Effector memory CD8-positive, alpha-beta T cell (primary cell): ENCODE data around the gene CTIF.

ENCODE experiments used
- ATAC-seq: fragments of 150-1000 bp; cut with Tn5 transposase; replicated peaks from 2 replicates; pipeline ENCODE4 v1.10.0; 2021; ENCODE audit warnings: mild to moderate bottlenecking, moderate library complexity
- DNase-seq, 3 experiments: peaks; one replicate each; pipeline ENCODE4 v3.0.0; 2021
- H3K27ac Mint-ChIP-seq, 2 donors: one replicate each; pipeline ENCODE4 v1.8.0; 2022; ENCODE audit warnings: mild to moderate bottlenecking in 2 of 2, mixed read lengths in 2 of 2, moderate library complexity in 2 of 2
- H3K27me3 Mint-ChIP-seq, 2 donors: one replicate each; pipeline ENCODE4 v1.8.0; 2022; ENCODE audit warnings: mixed read lengths in 2 of 2
- H3K36me3 Mint-ChIP-seq: one replicate; pipeline ENCODE4 v1.8.0; 2022; ENCODE audit warnings: mild to moderate bottlenecking, moderate library complexity, mixed read lengths; ENCODE audit not compliant: insufficient read depth
- H3K4me1 Mint-ChIP-seq, 2 donors: one replicate each; pipeline ENCODE4 v1.8.0; 2022; ENCODE audit warnings: low read depth in 2 of 2, mixed read lengths in 2 of 2
- H3K4me3 Mint-ChIP-seq, 2 donors: one replicate each; pipeline ENCODE4 v1.8.0; 2022; ENCODE audit warnings: mild to moderate bottlenecking in 2 of 2, mixed read lengths in 2 of 2, moderate library complexity in 2 of 2
- H3K9me3 Mint-ChIP-seq, 2 donors: one replicate each; pipeline ENCODE4 v1.8.0; 2022; ENCODE audit warnings: mixed read lengths in 2 of 2

The CTIF gene

GRCh38 chr18:48790869-48791635 is 252.2 kb downstream of the CTIF start:
- Mint-ChIP-seq H3K9me3 (no peaks in the 10 kb centered on the region), H3K27me3 (no peaks in the 10 kb centered on the region), H3K4me1 (peaks cover 4 to 9% of the 10 kb centered on the region in 2 donors), H3K27ac (peak overlapping the region in 1 of 2 donors; percentile 42), H3K4me3 (no peak overlapping the region), H3K36me3 (no peaks in the 10 kb centered on the region)
- DNase-seq (no peak), ATAC-seq (no peak)

GRCh38 chr18:48791636-48792105 is 252.8 kb downstream of the CTIF start:
- no peak for ATAC-seq
- Mint-ChIP-seq H3K9me3 (no peaks in the 10 kb centered on the region), H3K27ac (peak overlapping the region; percentile 18 to 42), H3K27me3 (no peaks in the 10 kb centered on the region), H3K4me3 (no peak overlapping the region), H3K36me3 (no peaks in the 10 kb centered on the region), H3K4me1 (peaks cover 0 to 9% of the 10 kb centered on the region in 2 donors)
- DNase-seq, result no peak

DNA sequence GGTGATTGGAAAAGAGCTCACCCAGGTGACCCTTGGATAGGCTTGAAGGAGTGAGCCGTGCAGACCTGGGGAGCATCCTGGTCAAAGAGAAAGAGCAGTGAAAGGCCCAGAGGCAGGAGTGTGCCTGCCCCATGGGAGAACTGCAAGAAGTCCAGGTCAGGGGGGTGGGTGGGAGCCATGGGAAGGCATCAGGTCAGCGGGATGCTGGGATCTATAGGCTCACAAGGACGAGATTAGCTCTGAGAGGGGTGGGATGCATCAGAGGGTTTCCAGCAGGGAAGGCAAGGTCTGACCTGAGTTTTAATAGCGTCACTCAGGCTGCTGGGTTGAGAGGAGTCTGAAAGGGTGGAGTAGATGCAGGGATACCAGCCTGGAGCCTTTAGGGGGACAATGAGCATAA is 253.3 kb downstream of the CTIF start:
- H3K4me1 Mint-ChIP-seq, result peaks cover 0 to 9% of the 10 kb centered on the region in 2 donors
- H3K9me3 Mint-ChIP-seq, result no peaks in the 10 kb centered on the region
- H3K36me3 Mint-ChIP-seq, result no peaks in the 10 kb centered on the region
- no peak overlapping the region for H3K4me3 Mint-ChIP-seq
- DNase-seq (no peak), ATAC-seq (no peak)
- H3K27ac Mint-ChIP-seq, result peak overlapping the region in 1 of 2 donors; percentile 18
- H3K27me3 Mint-ChIP-seq, result no peaks in the 10 kb centered on the region

- ATAC-seq (no peak), DNase-seq (no peak)
- Mint-ChIP-seq H3K9me3 (no peaks in the 10 kb centered on the region), H3K27ac (peak overlapping the region in 1 of 2 donors; percentile 18), H3K4me1 (peaks cover 5 to 14% of the 10 kb centered on the region in 2 donors), H3K27me3 (no peaks in the 10 kb centered on the region), H3K36me3 (no peaks in the 10 kb centered on the region), H3K4me3 (no peak overlapping the region)
Measured at GRCh38 chr18:48792611-48793380, 254.0 kb downstream of the CTIF start.

GRCh38 chr18:48794251-48794970 is 255.6 kb downstream of the CTIF start:
- Mint-ChIP-seq H3K36me3 (no peaks in the 10 kb centered on the region), H3K27me3 (no peaks in the 10 kb centered on the region), H3K9me3 (no peaks in the 10 kb centered on the region), H3K4me1 (peaks cover 9 to 21% of the 10 kb centered on the region in 2 donors), H3K27ac (no peak overlapping the region), H3K4me3 (no peak overlapping the region)
- DNase-seq, result no peak
- no peak for ATAC-seq

- DNase-seq, result no peak
- no peak for ATAC-seq
- H3K9me3 Mint-ChIP-seq, result no peaks in the 10 kb centered on the region
- H3K27ac Mint-ChIP-seq, result no peak overlapping the region
- H3K4me1 Mint-ChIP-seq, result peaks cover 9 to 21% of the 10 kb centered on the region in 2 donors
- H3K4me3 Mint-ChIP-seq, result no peak overlapping the region
- H3K27me3 Mint-ChIP-seq, result no peaks in the 10 kb centered on the region
- H3K36me3 Mint-ChIP-seq, result no peaks in the 10 kb centered on the region
Measured at GRCh38 chr18:48795696-48796095, 256.9 kb downstream of the CTIF start.

- peaks cover 10 to 23% of the 10 kb centered on the region in 2 donors for H3K4me1 Mint-ChIP-seq
- H3K9me3 Mint-ChIP-seq, result no peaks in the 10 kb centered on the region
- no peak overlapping the region for H3K27ac Mint-ChIP-seq
- DNase-seq (no peak), ATAC-seq (no peak)
- H3K27me3 Mint-ChIP-seq, result no peaks in the 10 kb centered on the region
- H3K36me3 Mint-ChIP-seq, result no peaks in the 10 kb centered on the region
- no peak overlapping the region for H3K4me3 Mint-ChIP-seq
Measured at GRCh38 chr18:48796491-48797205, 257.8 kb downstream of the CTIF start.

DNA sequence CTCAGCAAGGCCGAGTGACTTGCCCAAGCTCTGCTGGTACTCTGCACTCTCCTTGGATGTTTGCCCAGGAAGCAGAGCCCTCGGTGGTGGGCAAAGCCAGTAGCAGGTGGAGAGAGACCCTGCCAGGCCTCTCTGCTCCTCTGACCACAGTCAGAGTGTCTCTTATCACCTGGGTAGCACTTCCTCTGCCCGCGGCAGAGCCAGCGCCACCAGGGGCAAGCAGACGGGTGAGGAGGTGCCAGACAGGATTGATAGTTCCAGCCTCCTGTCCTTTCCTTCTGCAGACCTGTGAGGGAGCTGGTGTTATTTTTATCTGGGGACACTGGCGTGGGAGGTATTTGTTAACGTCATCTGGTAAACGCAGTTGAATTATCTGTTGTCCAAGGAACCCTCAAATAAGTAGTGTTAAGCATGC is 259.0 kb downstream of the CTIF start:
- no peaks in the 10 kb centered on the region for H3K36me3 Mint-ChIP-seq
- H3K27ac Mint-ChIP-seq, result peak overlapping the region; percentile 19 to 44
- DNase-seq, result no peak
- H3K4me3 Mint-ChIP-seq, result no peak overlapping the region
- H3K4me1 Mint-ChIP-seq, result peaks cover 18 to 23% of the 10 kb centered on the region in 2 donors
- ATAC-seq, result peak; percentile 64
- H3K9me3 Mint-ChIP-seq, result no peaks in the 10 kb centered on the region
- no peaks in the 10 kb centered on the region for H3K27me3 Mint-ChIP-seq

DNA sequence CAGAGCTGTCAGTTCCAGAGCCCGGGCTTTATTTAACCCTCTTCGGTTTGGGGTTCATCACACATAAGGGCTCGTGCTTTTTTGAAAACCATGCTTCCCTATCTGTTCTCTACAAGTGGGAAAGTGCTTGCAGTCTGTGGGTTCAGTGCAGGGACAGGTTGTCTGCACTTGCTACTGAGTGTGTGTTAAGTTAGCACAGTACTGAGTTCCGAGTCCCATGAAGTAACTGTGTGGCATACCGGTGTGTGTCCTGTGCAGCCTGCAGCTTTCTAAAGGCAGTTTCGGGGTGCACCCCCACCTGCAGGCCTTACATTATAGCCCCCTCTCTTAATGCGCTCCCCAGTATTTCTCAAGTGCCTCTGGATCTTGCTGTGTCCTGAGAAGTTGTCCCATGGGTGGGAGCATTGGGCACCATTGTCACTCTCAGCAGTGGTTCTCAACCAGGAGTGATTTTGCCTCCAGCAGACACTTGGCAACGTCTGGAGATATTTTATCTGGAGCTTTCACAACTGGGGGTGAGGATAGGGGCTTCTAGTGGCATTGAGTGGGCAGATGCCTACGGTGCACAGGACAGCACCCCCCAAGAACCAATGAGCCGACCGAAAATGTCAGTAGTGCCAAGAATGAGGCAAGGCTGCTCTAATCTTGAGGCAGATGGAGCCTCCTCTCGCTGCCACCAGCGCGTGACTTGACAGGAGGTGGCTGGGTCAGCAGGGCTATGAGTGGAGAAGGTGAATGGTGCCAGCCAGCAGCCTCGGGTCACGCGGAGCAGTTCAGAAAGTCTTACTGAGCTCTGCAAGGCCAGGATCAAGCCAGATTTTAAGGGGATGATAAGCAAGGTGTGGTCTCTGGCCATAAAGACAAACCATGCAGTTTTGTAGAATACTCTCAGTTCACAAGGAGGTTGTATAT is 259.8 kb downstream of the CTIF start:
- H3K27ac Mint-ChIP-seq, result peak overlapping the region in 1 of 2 donors; percentile 19

GRCh38 chr18:48799724-48800315 is 261.0 kb downstream of the CTIF start:
- no peak overlapping the region for H3K4me3 Mint-ChIP-seq
- no peak for DNase-seq
- no peaks in the 10 kb centered on the region for H3K9me3 Mint-ChIP-seq
- no peak for ATAC-seq
- H3K36me3 Mint-ChIP-seq, result no peaks in the 10 kb centered on the region
- peaks cover 22 to 26% of the 10 kb centered on the region in 2 donors for H3K4me1 Mint-ChIP-seq
- peak overlapping the region in 1 of 2 donors; percentile 6 for H3K27ac Mint-ChIP-seq
- no peaks in the 10 kb centered on the region for H3K27me3 Mint-ChIP-seq

More for the DNA sequence above, 259.8 kb downstream of the CTIF start:
- no peaks in the 10 kb centered on the region for H3K36me3 Mint-ChIP-seq
- no peaks in the 10 kb centered on the region for H3K27me3 Mint-ChIP-seq
- DNase-seq (no peak), ATAC-seq (no peak)
- no peaks in the 10 kb centered on the region for H3K9me3 Mint-ChIP-seq
- H3K4me3 Mint-ChIP-seq, result no peak overlapping the region
- peaks cover 21 to 26% of the 10 kb centered on the region in 2 donors for H3K4me1 Mint-ChIP-seq

GRCh38 chr18:48800466-48800865 is 261.6 kb downstream of the CTIF start:
- ATAC-seq (no peak), DNase-seq (no peak)
- no peaks in the 10 kb centered on the region for H3K27me3 Mint-ChIP-seq
- H3K36me3 Mint-ChIP-seq, result no peaks in the 10 kb centered on the region
- H3K9me3 Mint-ChIP-seq, result no peaks in the 10 kb centered on the region
- no peak overlapping the region for H3K27ac Mint-ChIP-seq
- no peak overlapping the region for H3K4me3 Mint-ChIP-seq
- H3K4me1 Mint-ChIP-seq, result peaks cover 28 to 33% of the 10 kb centered on the region in 2 donors
